HepG2 (cell line): ENCODE measurements around the gene CAVIN1. TPM values are rescaled to one million over a fixed set of nuclear protein-coding genes. Genes with fewer than 3 reads are reported as not detected.
A peak's percentile ranks its signal among the peaks of the same experiment; 100 is the strongest.

Experiments
- ATF6 ChIP-seq: sonication (generic); formaldehyde crosslinking; conservative IDR thresholded peaks from 2 replicates; pipeline ENCODE4 v1.4.0; 2020; ENCODE audit warnings: missing genetic modification reagents
- BATF2 ChIP-seq: sonication (generic); formaldehyde crosslinking; IDR thresholded peaks from 2 replicates; pipeline ENCODE4 v1.8.0; 2022; ENCODE audit warnings: mild to moderate bottlenecking, missing genetic modification reagents, moderate library complexity
- EEA1 ChIP-seq: sonication (generic); formaldehyde crosslinking; IDR thresholded peaks from 2 replicates; pipeline ENCODE4 v1.5.1; 2020; ENCODE audit warnings: mild to moderate bottlenecking, missing genetic modification reagents, borderline replicate concordance
- ELF1 ChIP-seq: sonication (generic); formaldehyde crosslinking; IDR thresholded peaks from 2 replicates; pipeline ENCODE4 v1.4.0; 2020; ENCODE audit warnings: missing genetic modification reagents
- HNRNPUL1 ChIP-seq: fragments of 200-400 bp; formaldehyde crosslinking; IDR thresholded peaks from 2 replicates; pipeline ENCODE4 v1.6.1; 2017; ENCODE audit warnings: low read depth, mild to moderate bottlenecking, low read length, moderate library complexity
- NFAT5 ChIP-seq: sonication (generic); formaldehyde crosslinking; IDR thresholded peaks from 2 replicates; pipeline ENCODE4 v1.4.0; 2020; ENCODE audit warnings: missing genetic modification reagents
- PRPF4 ChIP-seq: fragments of 200-400 bp; formaldehyde crosslinking; IDR thresholded peaks from 2 replicates; pipeline ENCODE4 v1.6.1; 2016; ENCODE audit warnings: low read length, low read depth; ENCODE audit not compliant: poor library complexity, severe bottlenecking
- RBFOX2 ChIP-seq: fragments of 200-400 bp; formaldehyde crosslinking; IDR thresholded peaks from 2 replicates; pipeline ENCODE4 v1.6.1; 2017; ENCODE audit warnings: low read depth, mild to moderate bottlenecking, low read length
- RFX5 ChIP-seq: IDR thresholded peaks from 2 replicates; pipeline ENCODE4 v1.6.1; 2011; ENCODE audit warnings: low read depth, low read length, improper control_type of control experiment
- SKIL ChIP-seq: sonication (generic); formaldehyde crosslinking; IDR thresholded peaks from 2 replicates; pipeline ENCODE4 v1.8.0; 2022; ENCODE audit warnings: missing genetic modification reagents, mild to moderate bottlenecking, moderate library complexity, borderline replicate concordance
- TOE1 ChIP-seq: sonication (generic); formaldehyde crosslinking; IDR thresholded peaks from 2 replicates; pipeline ENCODE4 v1.4.0; 2020; ENCODE audit warnings: mild to moderate bottlenecking, missing genetic modification reagents
- ZBTB8A ChIP-seq: sonication (generic); formaldehyde crosslinking; IDR thresholded peaks from 2 replicates; pipeline ENCODE4 v1.4.0; 2020; ENCODE audit warnings: mild to moderate bottlenecking, low read depth, missing genetic modification reagents, borderline replicate concordance
- ZNF160 ChIP-seq: sonication (generic); formaldehyde crosslinking; IDR thresholded peaks from 2 replicates; pipeline ENCODE4 v1.8.0; 2022; ENCODE audit warnings: mild to moderate bottlenecking, inconsistent platforms, missing genetic modification reagents
- ZNF331 ChIP-seq: sonication (generic); formaldehyde crosslinking; IDR thresholded peaks from 2 replicates; pipeline ENCODE4 v1.4.0; 2020; ENCODE audit warnings: missing genetic modification reagents
- ZNF547 ChIP-seq: sonication (generic); formaldehyde crosslinking; IDR thresholded peaks from 2 replicates; pipeline ENCODE4 v1.5.1; 2020; ENCODE audit warnings: mild to moderate bottlenecking, missing genetic modification reagents
- polyA plus RNA-seq, 8 experiments: library from polyadenylated mRNA; depleted of rRNA in 3 of 8; stranded (reverse) in 7 of 8; unstranded in 1 of 8; fragments of >200 nt; fragmentation: Illumina TruSeq in 4 of 8; extraction: Trizol in 4 of 8; gene quantifications; 2 replicates each; pipeline versions ENCODE4 v1.2.1 to v1.2.3, GENCODE V29; 2011 to 2016; ENCODE audit warnings: low read depth in 4 of 8, missing spikeins in 1 of 8, mixed read lengths in 1 of 8; ENCODE audit not compliant: insufficient read depth in 1 of 8
- total RNA-seq, 5 experiments: library from RNA; depleted of rRNA; stranded (reverse); fragments of >200 nt; fragmentation: Illumina TruSeq; extraction: Trizol; gene quantifications; 2 replicates each; pipeline ENCODE4 v1.2.3, GENCODE V29; 2016; ENCODE audit warnings: low read depth in 1 of 5

Gene CAVIN1
- total and polyA plus RNA-seq, 2 of the 13 experiments (the other 11 are each of a cell fraction or from before 2014, with no cell fraction given), result 15.9 to 25.5 TPM

- peak; percentile 71; the same call in 1 of the 2 replicates for TF ChIP-seq ATF6 (CRISPR knock-in tag)
- no peak for TF ChIP-seq BATF2
- peak; percentile 95 for TF ChIP-seq NFAT5 (CRISPR knock-in tag)
- TF ChIP-seq ZNF160 (CRISPR knock-in tag), result peak; percentile 91
- TF ChIP-seq ZNF547, result peak; percentile 98
- 0 out of 2 replicates have a peak, but pooled peaks have one; percentile 32 for TF ChIP-seq SKIL (CRISPR knock-in tag)
- TF ChIP-seq ZBTB8A (CRISPR knock-in tag), result no peak
- peak; percentile 89 for TF ChIP-seq RBFOX2
- no peak for TF ChIP-seq PRPF4
- TF ChIP-seq ELF1 (CRISPR knock-in tag), result peak; percentile 83
- TF ChIP-seq ZNF331, result peak; percentile 99
- no peak for TF ChIP-seq HNRNPUL1
- TF ChIP-seq RFX5, result peak; percentile 72; the same call in 1 of the 2 replicates
- TF ChIP-seq TOE1 (CRISPR knock-in tag), result peak; percentile 92; the same call in 1 of the 2 replicates
- TF ChIP-seq EEA1 (CRISPR knock-in tag), result peak; percentile 69; the same call in 1 of the 2 replicates
These were observed 34.5 kb downstream of the CAVIN1 start, which contains the start of gene STAT3 (continued) for GRCh38 chr17:42388381-42389134.
